OCI-LY7 (cell line): Measurements from ENCODE around the gene ABCA3. TPM values are rescaled to one million over a fixed set of nuclear protein-coding genes. Genes with fewer than 3 reads are reported as not detected.

ENCODE experiments used
- BruUV-seq: library from RNA; stranded (reverse); fragments of 400-500 nt; replicated peaks from 2 replicates; lab custom pipeline; 2021; lab: Mats Ljungman, UMichigan
- CTCF ChIA-PET: fragments of 300-600 bp; sonication (Branson Sonifier 250); formaldehyde crosslinking; loops from one replicate; lab custom pipeline; 2022; ENCODE audit warnings: antibody characterized with exemption; ENCODE audit not compliant: unreplicated experiment; lab: Charles Lee
- POLR2A ChIA-PET: fragments of 300-600 bp; sonication (Branson Sonifier 250); formaldehyde crosslinking; loops from one replicate; lab custom pipeline; 2022; ENCODE audit warnings: antibody characterized with exemption; lab: Charles Lee
- DNase-seq: peaks from one replicate; pipeline ENCODE4 v3.0.0-alpha.2; 2015; ENCODE audit warnings: low spot score
- H2AFZ ChIP-seq: fragments of 200-600 bp; sonication (generic), shearing (Covaris generic); 2 replicates; pipeline ENCODE4 v1.6.1; 2014; ENCODE audit warnings: mild to moderate bottlenecking, antibody characterized with exemption, low read length, moderate library complexity
- H3K27ac ChIP-seq: fragments of 200-600 bp; sonication (generic); 2 replicates; pipeline ENCODE4 v1.5.1; 2014; ENCODE audit warnings: mixed run types, low read depth, mild to moderate bottlenecking, moderate library complexity, low read length, inconsistent platforms; ENCODE audit not compliant: poor library complexity, severe bottlenecking
- H3K36me3 ChIP-seq: fragments of 200-600 bp; sonication (generic); 2 replicates; pipeline ENCODE4 v1.6.1; 2014; ENCODE audit warnings: mild to moderate bottlenecking, antibody characterized with exemption, low read length, moderate library complexity, mixed read lengths; ENCODE audit not compliant: insufficient read depth
- H3K4me1 ChIP-seq: fragments of 200-600 bp; sonication (generic); 2 replicates; pipeline ENCODE4 v1.5.1; 2014; ENCODE audit warnings: mild to moderate bottlenecking, low read length; ENCODE audit not compliant: insufficient read depth, poor library complexity, severe bottlenecking
- H3K4me2 ChIP-seq: fragments of 200-600 bp; sonication (generic); 2 replicates; pipeline ENCODE4 v1.6.1; 2014; ENCODE audit warnings: mild to moderate bottlenecking, low read length
- H3K4me3 ChIP-seq: fragments of 200-600 bp; sonication (generic); 2 replicates; pipeline ENCODE4 v1.5.1; 2014; ENCODE audit warnings: mild to moderate bottlenecking, low read depth, low read length; ENCODE audit not compliant: poor library complexity, severe bottlenecking
- H3K79me2 ChIP-seq: fragments of 200-600 bp; sonication (generic); 2 replicates; pipeline ENCODE4 v1.6.1; 2016; ENCODE audit warnings: low read depth, mild to moderate bottlenecking, low read length, moderate library complexity, mixed read lengths; ENCODE audit not compliant: insufficient read depth
- H3K9me2 ChIP-seq: fragments of 200-600 bp; sonication (generic); 2 replicates; pipeline ENCODE4 v1.6.1; 2016; ENCODE audit warnings: mild to moderate bottlenecking, low read length, mixed read lengths; ENCODE audit not compliant: insufficient read depth
- H3K9me3 ChIP-seq: fragments of 200-600 bp; sonication (generic); 2 replicates; pipeline ENCODE4 v1.6.1; 2014; ENCODE audit warnings: mild to moderate bottlenecking, mixed run types, low read length, mixed read lengths
- H4K20me1 ChIP-seq: fragments of 200-600 bp; sonication (generic); 2 replicates; pipeline ENCODE4 v1.6.1; 2014; ENCODE audit warnings: mild to moderate bottlenecking, antibody characterized with exemption, low read length, moderate library complexity, mixed read lengths; ENCODE audit not compliant: insufficient read depth
- EZH2phosphoT487 ChIP-seq: fragments of 200-600 bp; sonication (generic); IDR thresholded peaks from 2 replicates; pipeline ENCODE4 v1.6.1; 2018; ENCODE audit warnings: low read depth, borderline replicate concordance, mild to moderate bottlenecking, mixed run types, antibody characterized with exemption, low read length, moderate library complexity, mixed read lengths
- intact Hi-C: fragments of 100-400 bp; cut with micrococcal nuclease; formaldehyde crosslinking; loops from one replicate; pipeline ENCODE4 v1.10.0; 2022; ENCODE audit not compliant: unreplicated experiment
- total RNA-seq, 2 experiments: library from RNA; depleted of rRNA in 1 of 2; stranded (reverse); fragments of >200 nt in 1 of 2; shearing (Covaris generic) in 1 of 2; gene quantifications; 2 replicates each; pipeline ENCODE4 v1.2.3, GENCODE V29; 2014 to 2022
- TF ChIP-seq, protein P1 (sequence below): fragments of 200-600 bp; sonication (generic); conservative IDR thresholded peaks from 2 replicates; pipeline ENCODE4 v1.5.1; 2014; ENCODE audit warnings: mild to moderate bottlenecking, antibody characterized with exemption, low read length, moderate library complexity, mixed read lengths

ABCA3 gene
- total RNA-seq, 2 experiments from 2014 or later, result 0.23 TPM; not detected in 1

DNA sequence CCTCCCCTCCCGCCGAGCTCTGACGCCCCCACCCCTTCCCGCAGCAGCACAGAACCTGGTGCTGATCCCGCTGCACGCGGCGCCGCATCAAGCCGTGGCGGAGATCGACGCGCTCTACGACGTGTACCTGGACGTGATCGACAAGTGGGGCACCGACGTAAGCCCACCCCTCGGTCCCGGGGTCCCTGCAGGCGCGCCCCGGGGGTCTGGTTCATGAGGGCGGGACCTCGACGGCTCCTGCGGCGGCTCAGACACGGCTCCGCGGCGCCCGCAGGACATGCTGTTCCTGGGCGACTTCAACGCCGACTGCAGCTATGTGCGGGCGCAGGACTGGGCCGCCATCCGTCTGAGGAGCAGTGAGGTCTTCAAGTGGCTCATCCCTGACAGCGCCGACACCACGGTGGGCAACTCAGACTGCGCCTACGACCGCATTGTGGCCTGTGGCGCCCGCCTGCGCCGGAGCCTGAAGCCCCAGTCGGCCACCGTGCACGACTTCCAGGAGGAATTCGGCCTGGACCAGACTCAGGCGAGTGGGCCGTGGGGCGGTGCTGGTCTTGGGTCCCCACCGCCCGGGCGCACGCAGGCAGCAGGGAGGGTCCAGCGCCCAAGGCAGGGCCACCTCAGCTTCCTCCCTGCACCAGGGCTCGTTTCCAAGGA, 102.9 kb downstream of the ABCA3 start:
- ChIA-PET POLR2A (no interaction called here), CTCF (no interaction called here)
- H3K27ac ChIP-seq, result no peak overlapping the region
- TF ChIP-seq EZH2phosphoT487, result no peak
- TF ChIP-seq, protein P1, sequence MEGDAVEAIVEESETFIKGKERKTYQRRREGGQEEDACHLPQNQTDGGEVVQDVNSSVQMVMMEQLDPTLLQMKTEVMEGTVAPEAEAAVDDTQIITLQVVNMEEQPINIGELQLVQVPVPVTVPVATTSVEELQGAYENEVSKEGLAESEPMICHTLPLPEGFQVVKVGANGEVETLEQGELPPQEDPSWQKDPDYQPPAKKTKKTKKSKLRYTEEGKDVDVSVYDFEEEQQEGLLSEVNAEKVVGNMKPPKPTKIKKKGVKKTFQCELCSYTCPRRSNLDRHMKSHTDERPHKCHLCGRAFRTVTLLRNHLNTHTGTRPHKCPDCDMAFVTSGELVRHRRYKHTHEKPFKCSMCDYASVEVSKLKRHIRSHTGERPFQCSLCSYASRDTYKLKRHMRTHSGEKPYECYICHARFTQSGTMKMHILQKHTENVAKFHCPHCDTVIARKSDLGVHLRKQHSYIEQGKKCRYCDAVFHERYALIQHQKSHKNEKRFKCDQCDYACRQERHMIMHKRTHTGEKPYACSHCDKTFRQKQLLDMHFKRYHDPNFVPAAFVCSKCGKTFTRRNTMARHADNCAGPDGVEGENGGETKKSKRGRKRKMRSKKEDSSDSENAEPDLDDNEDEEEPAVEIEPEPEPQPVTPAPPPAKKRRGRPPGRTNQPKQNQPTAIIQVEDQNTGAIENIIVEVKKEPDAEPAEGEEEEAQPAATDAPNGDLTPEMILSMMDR, result no peak
- H3K4me2 ChIP-seq, result no peak overlapping the region
- no peaks in the 10 kb centered on the region for H3K9me2 ChIP-seq
- no peaks in the 10 kb centered on the region for H3K4me1 ChIP-seq
- peaks cover 81% of the 10 kb centered on the region for H3K36me3 ChIP-seq
- no peaks in the 10 kb centered on the region for H3K9me3 ChIP-seq
- intact Hi-C loops, result no loop called here
- no peak for DNase-seq
- H2AFZ ChIP-seq, result no peak overlapping the region
- H3K79me2 ChIP-seq, result no peaks in the 10 kb centered on the region
- no peaks in the 10 kb centered on the region for H4K20me1 ChIP-seq
- no peak overlapping the region for H3K4me3 ChIP-seq
- BruUV-seq, result no TSS peak

DNA sequence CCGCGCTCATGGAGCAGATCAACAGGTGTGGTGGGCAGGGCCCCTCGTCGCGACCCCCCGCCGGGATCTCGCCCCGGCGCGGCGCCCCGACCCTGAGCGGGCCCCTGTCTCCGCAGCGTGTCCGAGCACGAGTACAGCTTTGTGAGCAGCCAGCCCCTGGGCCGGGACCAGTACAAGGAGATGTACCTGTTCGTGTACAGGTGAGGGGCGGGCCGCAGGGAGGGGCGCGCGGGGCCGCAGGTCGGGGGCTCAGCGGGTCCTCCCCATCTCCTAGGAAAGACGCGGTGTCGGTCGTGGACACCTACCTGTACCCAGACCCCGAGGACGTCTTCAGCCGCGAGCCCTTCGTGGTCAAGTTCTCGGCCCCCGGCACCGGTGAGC, 103.4 kb downstream of the ABCA3 start:
- no peaks in the 10 kb centered on the region for H3K79me2 ChIP-seq
- H3K9me3 ChIP-seq, result no peaks in the 10 kb centered on the region
- H2AFZ ChIP-seq, result no peak overlapping the region
- ChIA-PET POLR2A (no interaction called here), CTCF (no interaction called here)
- peaks cover 76% of the 10 kb centered on the region for H3K36me3 ChIP-seq
- H4K20me1 ChIP-seq, result no peaks in the 10 kb centered on the region
- H3K4me3 ChIP-seq, result no peak overlapping the region
- H3K27ac ChIP-seq, result no peak overlapping the region
- no peaks in the 10 kb centered on the region for H3K9me2 ChIP-seq
- TF ChIP-seq, protein P1, result no peak
- TF ChIP-seq EZH2phosphoT487, result no peak
- intact Hi-C loops, result no loop called here
- H3K4me1 ChIP-seq, result no peaks in the 10 kb centered on the region
- no TSS peak for BruUV-seq
- DNase-seq, result no peak
- H3K4me2 ChIP-seq, result no peak overlapping the region

DNA sequence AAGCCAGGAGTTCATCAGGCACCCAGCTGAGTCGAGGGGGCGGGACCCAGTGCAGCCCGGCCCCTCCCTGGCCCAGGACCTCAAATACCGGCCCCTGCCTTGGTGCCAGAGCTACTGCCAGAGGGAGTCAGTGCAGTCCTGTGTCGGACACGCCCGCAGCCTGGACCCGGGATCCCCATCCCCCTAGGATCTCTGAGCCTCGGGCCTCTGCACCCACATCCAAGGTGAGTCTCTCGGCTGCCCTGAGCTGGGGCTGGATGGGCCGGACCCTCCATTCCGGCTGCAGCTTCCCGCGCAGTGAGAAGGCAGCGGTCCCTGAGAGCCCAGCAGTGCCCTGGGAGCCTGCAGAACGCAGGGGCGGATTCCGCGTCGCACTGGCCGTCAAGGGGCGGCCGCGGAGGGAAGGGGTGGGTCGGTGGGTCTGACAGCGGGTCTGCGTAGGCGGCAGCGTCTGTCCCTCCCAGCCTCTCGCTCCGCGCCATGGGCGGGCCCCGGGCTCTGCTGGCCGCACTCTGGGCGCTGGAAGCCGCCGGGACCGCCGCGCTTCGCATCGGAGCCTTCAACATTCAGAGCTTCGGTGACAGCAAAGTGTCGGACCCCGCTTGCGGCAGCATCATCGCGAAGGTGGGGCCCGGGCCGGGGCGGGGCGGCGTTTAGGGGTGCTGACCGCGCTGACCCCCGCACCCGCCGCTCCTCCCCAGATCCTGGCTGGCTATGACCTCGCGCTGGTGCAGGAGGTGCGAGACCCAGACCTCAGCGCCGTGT, 104.0 kb downstream of the ABCA3 start, which contains the start of gene DNASE1L2:
TSS of gene DNASE1L2 (plus strand) at position 108 of the 765 bp plus-strand sequence. CDS start at position 481, 373 bp downstream.
- CTCF ChIA-PET, result no interaction called here
- H3K27ac ChIP-seq, result no peak within 1 kb of the TSS
- no peak for TF ChIP-seq EZH2phosphoT487
- TF ChIP-seq, protein P1, result no peak
- no peak within 1 kb of the TSS for H3K4me2 ChIP-seq
- peaks cover 74% of the 10 kb centered on the region for H3K36me3 ChIP-seq
- no peak for DNase-seq
- BruUV-seq, result no TSS peak
- H3K9me3 ChIP-seq, result no peaks in the 10 kb centered on the region
- H4K20me1 ChIP-seq, result no peaks in the 10 kb centered on the region
- no peak within 1 kb of the TSS for H2AFZ ChIP-seq
- H3K79me2 ChIP-seq, result no peaks in the 10 kb centered on the region
- intact Hi-C loops, result no loop called here
- POLR2A ChIA-PET, result no interaction called here
- no peaks in the 10 kb centered on the region for H3K4me1 ChIP-seq
- H3K9me2 ChIP-seq, result no peaks in the 10 kb centered on the region
- H3K4me3 ChIP-seq, result no peak within 1 kb of the TSS
